GM10266 (cell line): ENCODE results near the gene RNU5B-1.

Source experiments
- DNase-seq: peaks from one replicate; pipeline ENCODE4 v3.0.0; 2012; ENCODE audit errors: extremely low spot score
- CTCF ChIP-seq: IDR thresholded peaks from 2 replicates; pipeline ENCODE4 v1.5.1; 2012; ENCODE audit warnings: mild to moderate bottlenecking, low read depth; ENCODE audit not compliant: control insufficient read depth, insufficient read depth; ENCODE audit errors: missing control alignments

Gene RNU5B-1

GRCh38 chr15:65305150-65305758 is 777 bp downstream of the RNU5B-1 start:
- no peak for TF ChIP-seq CTCF
- no peak for DNase-seq

- no peak for TF ChIP-seq CTCF
- DNase-seq, result no peak
Observed at GRCh38 chr15:65305776-65306175, 1.3 kb downstream of the RNU5B-1 start.

- no peak for DNase-seq
- TF ChIP-seq CTCF, result no peak
Observed at GRCh38 chr15:65306551-65306950, 2.1 kb downstream of the RNU5B-1 start.

- DNase-seq, result no peak
- TF ChIP-seq CTCF, result no peak
Observed at GRCh38 chr15:65307978-65308377, 3.5 kb downstream of the RNU5B-1 start.

GRCh38 chr15:65309882-65310418 is 5.5 kb downstream of the RNU5B-1 start:
- DNase-seq, result no peak
- no peak for TF ChIP-seq CTCF

GRCh38 chr15:65310431-65311137 is 6.1 kb downstream of the RNU5B-1 start:
- no peak for TF ChIP-seq CTCF
- no peak for DNase-seq

GRCh38 chr15:65311760-65312159 is 7.3 kb downstream of the RNU5B-1 start:
- DNase-seq, result no peak
- no peak for TF ChIP-seq CTCF
